ENCODE results near the gene ARHGAP33. TPM values are rescaled to one million over a fixed set of nuclear protein-coding genes. Genes with fewer than 3 reads are reported as not detected.

Gene ARHGAP33
- total and polyA plus RNA-seq, 2 of the 8 experiments (the other 6 are each of a cell fraction or from before 2014, with no cell fraction given): 6.5 to 25.2 TPM

DNA sequence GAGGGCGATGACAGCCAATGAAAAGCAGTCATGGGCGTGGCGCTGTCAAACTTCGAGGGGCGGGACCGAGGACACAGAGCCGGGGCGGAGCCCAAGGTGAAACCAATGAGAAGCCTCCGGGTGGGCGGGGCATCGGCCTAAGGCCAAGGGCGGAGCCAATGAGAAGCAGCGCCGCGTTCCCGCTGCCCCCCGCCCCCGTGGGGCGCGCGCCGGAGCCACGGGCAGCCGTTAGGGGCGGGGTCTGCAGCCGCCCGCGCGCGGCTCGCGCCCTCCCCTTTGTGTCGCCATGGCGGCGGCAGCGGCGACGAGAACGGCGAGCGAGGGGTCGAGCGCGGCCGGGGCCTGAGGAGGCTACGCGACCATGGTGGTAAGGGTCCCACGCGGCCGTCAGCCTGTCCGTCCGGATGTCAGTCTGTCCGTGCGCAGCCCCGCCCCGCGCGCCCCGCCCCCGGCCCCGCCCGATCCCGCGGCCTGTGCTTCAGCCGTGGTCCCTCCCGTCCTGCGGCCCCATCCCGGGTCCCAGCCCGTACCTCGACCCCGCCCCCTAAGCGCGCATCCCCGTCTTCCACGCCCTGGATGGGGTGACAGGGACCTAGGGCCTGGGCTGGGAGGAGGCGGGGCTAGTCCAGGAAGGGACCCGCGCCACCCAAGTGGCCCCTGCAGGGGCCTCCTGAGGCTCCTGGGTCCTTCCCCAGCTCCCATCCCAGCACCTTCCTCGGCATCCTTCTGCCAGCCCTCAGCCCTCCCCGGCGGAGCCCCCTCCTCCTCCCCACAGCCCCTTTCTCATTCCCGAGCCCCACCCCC, at the start of gene ARHGAP33 (continued):
- TF ChIP-seq SIN3A (conservative IDR thresholded peaks at IDR 0.05 in 1 of 2, IDR thresholded peaks at IDR 0.05 in 1 of 2; ENCODE audit: low read depth in 1 of 2, low read length in 2 of 2) (peak in 1 of 2 experiments; percentile 86; a peak in 2 of 4 replicates), NANOG (IDR thresholded peaks at IDR 0.05; ENCODE audit: insufficient read depth, low read depth, low read length, poor library complexity, severe bottlenecking) (no peak), HDAC2 (IDR thresholded peaks at IDR 0.05; ENCODE audit: borderline replicate concordance in 1 of 2, low read depth in 2 of 2, low read length in 2 of 2) (peak; percentile 63 to 71; a peak in 2 of 4 replicates), EGR1 (IDR thresholded peaks at IDR 0.05; ENCODE audit: borderline replicate concordance, low read depth, low read length) (peak; percentile 53; the same call in 1 of the 2 replicates), SRF (IDR thresholded peaks at IDR 0.05; ENCODE audit: low read depth, low read length) (no peak), USF2 (IDR thresholded peaks at IDR 0.05; ENCODE audit: low read length) (no peak), SUZ12 (IDR thresholded peaks at IDR 0.05; ENCODE audit: low read length) (no peak), ZNF274 (IDR thresholded peaks at IDR 0.05; ENCODE audit: borderline replicate concordance, extremely low read depth, low read length) (no peak), GTF2F1 (IDR thresholded peaks at IDR 0.05; ENCODE audit: borderline replicate concordance, low read depth, low read length) (no peak), TCF12 (IDR thresholded peaks at IDR 0.05; ENCODE audit: low read depth, low read length) (no peak), BCL11A (IDR thresholded peaks at IDR 0.05; ENCODE audit: low read depth in 2 of 2, low read length in 2 of 2) (no peak), PHF8 (conservative IDR thresholded peaks at IDR 0.05; ENCODE audit: low read depth, low read length) (no peak), KDM4A (IDR thresholded peaks at IDR 0.05; ENCODE audit: low read depth, low read length, severe bottlenecking) (peak; percentile 84)
- TF ChIP-seq, protein P1, sequence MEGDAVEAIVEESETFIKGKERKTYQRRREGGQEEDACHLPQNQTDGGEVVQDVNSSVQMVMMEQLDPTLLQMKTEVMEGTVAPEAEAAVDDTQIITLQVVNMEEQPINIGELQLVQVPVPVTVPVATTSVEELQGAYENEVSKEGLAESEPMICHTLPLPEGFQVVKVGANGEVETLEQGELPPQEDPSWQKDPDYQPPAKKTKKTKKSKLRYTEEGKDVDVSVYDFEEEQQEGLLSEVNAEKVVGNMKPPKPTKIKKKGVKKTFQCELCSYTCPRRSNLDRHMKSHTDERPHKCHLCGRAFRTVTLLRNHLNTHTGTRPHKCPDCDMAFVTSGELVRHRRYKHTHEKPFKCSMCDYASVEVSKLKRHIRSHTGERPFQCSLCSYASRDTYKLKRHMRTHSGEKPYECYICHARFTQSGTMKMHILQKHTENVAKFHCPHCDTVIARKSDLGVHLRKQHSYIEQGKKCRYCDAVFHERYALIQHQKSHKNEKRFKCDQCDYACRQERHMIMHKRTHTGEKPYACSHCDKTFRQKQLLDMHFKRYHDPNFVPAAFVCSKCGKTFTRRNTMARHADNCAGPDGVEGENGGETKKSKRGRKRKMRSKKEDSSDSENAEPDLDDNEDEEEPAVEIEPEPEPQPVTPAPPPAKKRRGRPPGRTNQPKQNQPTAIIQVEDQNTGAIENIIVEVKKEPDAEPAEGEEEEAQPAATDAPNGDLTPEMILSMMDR (IDR thresholded peaks at IDR 0.05; ENCODE audit: control extremely low read depth in 1 of 3, insufficient read depth in 1 of 3, low read depth in 1 of 3, low read length in 3 of 3): no peak; a peak in 1 of 4 replicates
